Neuronal stem cell (in vitro differentiated cells): Measurements from ENCODE around the gene KCNH5.

Source experiments
- DNase-seq: peaks from one replicate; pipeline ENCODE4 v3.0.0-alpha.2; 2013; ENCODE audit warnings: low spot score
- H2AFZ ChIP-seq: one replicate; pipeline ENCODE4 v1.6.1; 2013; ENCODE audit warnings: mild to moderate bottlenecking, low read length, inconsistent platforms
- H2AK5ac ChIP-seq: 2 replicates; pipeline ENCODE4 v1.6.1; 2013; ENCODE audit warnings: low read depth, mild to moderate bottlenecking, inconsistent platforms, low read length, moderate library complexity, mixed read lengths
- H2BK120ac ChIP-seq: 2 replicates; pipeline ENCODE4 v1.6.1; 2013; ENCODE audit warnings: low read depth, mild to moderate bottlenecking, inconsistent platforms, low read length, moderate library complexity, mixed read lengths
- H2BK12ac ChIP-seq: one replicate; pipeline ENCODE4 v1.6.1; 2013; ENCODE audit warnings: low read length, inconsistent platforms
- H2BK15ac ChIP-seq: 2 replicates; pipeline ENCODE4 v1.6.1; 2013; ENCODE audit warnings: mild to moderate bottlenecking, low read length, inconsistent platforms, mixed read lengths
- H2BK5ac ChIP-seq: one replicate; pipeline ENCODE4 v1.6.1; 2013; ENCODE audit warnings: inconsistent platforms, mild to moderate bottlenecking, low read length, moderate library complexity
- H3K14ac ChIP-seq: one replicate; pipeline ENCODE4 v1.6.1; 2013; ENCODE audit warnings: low read length, inconsistent platforms
- H3K18ac ChIP-seq: 2 replicates; pipeline ENCODE4 v1.6.1; 2013; ENCODE audit warnings: low read length, inconsistent platforms
- H3K23ac ChIP-seq: 2 replicates; pipeline ENCODE4 v1.6.1; 2013; ENCODE audit warnings: low read depth, mild to moderate bottlenecking, mixed read lengths, low read length, inconsistent platforms; ENCODE audit not compliant: poor library complexity
- H3K27ac ChIP-seq: replicated peaks from 3 replicates; pipeline ENCODE4 v1.5.1; 2013; ENCODE audit warnings: low read length, inconsistent platforms
- H3K27me3 ChIP-seq, 3 experiments: 2 replicates each; pipeline ENCODE4 v1.6.1; 2013; ENCODE audit warnings: low read length in 3 of 3, mild to moderate bottlenecking in 2 of 3, inconsistent platforms in 1 of 3, low read depth in 1 of 3, mixed read lengths in 1 of 3, moderate library complexity in 1 of 3; ENCODE audit not compliant: control insufficient read depth in 3 of 3, insufficient read depth in 3 of 3
- H3K36me3 ChIP-seq, 2 donors: replicated peaks in 1 of 2; 2 replicates each; pipeline ENCODE4 v1.6.1; 2013; ENCODE audit warnings: low read length in 2 of 2; ENCODE audit not compliant: control insufficient read depth in 2 of 2, insufficient read depth in 2 of 2
- H3K4ac ChIP-seq: 2 replicates; pipeline ENCODE4 v1.6.1; 2013; ENCODE audit warnings: inconsistent platforms, mild to moderate bottlenecking, low read length, moderate library complexity
- H3K4me1 ChIP-seq, 2 donors: 1 replicate in 1 of 2; 2 replicates in 1 of 2; pipeline ENCODE4 v1.6.1; 2013; ENCODE audit warnings: low read length in 2 of 2, low read depth in 1 of 2; ENCODE audit not compliant: control insufficient read depth in 2 of 2, insufficient read depth in 1 of 2
- H3K4me2 ChIP-seq: one replicate; pipeline ENCODE4 v1.6.1; 2013; ENCODE audit warnings: mild to moderate bottlenecking, low read length, inconsistent platforms; ENCODE audit not compliant: insufficient read depth, poor library complexity, severe bottlenecking
- H3K4me3 ChIP-seq, 2 donors: 2 replicates each; pipeline ENCODE4 v1.5.1; 2013; ENCODE audit warnings: low read length in 2 of 2, mild to moderate bottlenecking in 2 of 2, inconsistent platforms in 1 of 2, moderate library complexity in 1 of 2
- H3K79me1 ChIP-seq: one replicate; pipeline ENCODE4 v1.6.1; 2013; ENCODE audit warnings: low read depth, mild to moderate bottlenecking, inconsistent platforms, low read length, moderate library complexity
- H3K9ac ChIP-seq: one replicate; pipeline ENCODE4 v1.6.1; 2013; ENCODE audit warnings: mild to moderate bottlenecking, low read depth, low read length, inconsistent platforms; ENCODE audit not compliant: poor library complexity
- H3K9me3 ChIP-seq, 2 donors: replicated peaks in 1 of 2; 2 replicates each; pipeline versions ENCODE3 to v1.6.1; 2013; ENCODE audit warnings: low read length in 2 of 2, mild to moderate bottlenecking in 2 of 2, inconsistent platforms in 1 of 2, low read depth in 1 of 2, mixed read lengths in 1 of 2, moderate library complexity in 1 of 2; ENCODE audit not compliant: control insufficient read depth in 2 of 2, insufficient read depth in 1 of 2
- H4K8ac ChIP-seq: one replicate; pipeline ENCODE4 v1.6.1; 2013; ENCODE audit warnings: low read depth, mild to moderate bottlenecking, inconsistent platforms, low read length, moderate library complexity
- H4K91ac ChIP-seq: one replicate; pipeline ENCODE4 v1.6.1; 2013; ENCODE audit warnings: low read length, low read depth, mild to moderate bottlenecking, inconsistent platforms; ENCODE audit not compliant: poor library complexity
- WGBS, 2 donors: extraction: QIAGEN DNeasy Blood & Tissue Kit; methylation state at CpG; one replicate each; pipeline ENCODE4 v1.1.7; 2013; ENCODE audit warnings: missing lambda C conversion rate in 2 of 2, mixed read lengths in 1 of 2; ENCODE audit not compliant: insufficient read length in 2 of 2, insufficient replicate concordance in 1 of 2; ENCODE audit errors: extremely low coverage in 2 of 2; 5-methylcytosine and 5-hydroxymethylcytosine counted together

Gene KCNH5

GRCh38 chr14:62710811-62711210, 334.4 kb downstream of the KCNH5 start:
- H3K9me3 ChIP-seq: no peaks in the 10 kb centered on the region
- no peak overlapping the region for H3K14ac ChIP-seq
- H3K27ac ChIP-seq: no peak overlapping the region
- H2AK5ac ChIP-seq: no peak overlapping the region
- H3K4me2 ChIP-seq: no peak overlapping the region
- H3K18ac ChIP-seq: no peak overlapping the region
- no peak for DNase-seq
- H2AFZ ChIP-seq: no peak overlapping the region
- H4K8ac ChIP-seq: no peak overlapping the region
- H2BK12ac ChIP-seq: no peak overlapping the region
- no peaks in the 10 kb centered on the region for H3K36me3 ChIP-seq
- no peak overlapping the region for H3K23ac ChIP-seq
- no peaks in the 10 kb centered on the region for H3K79me1 ChIP-seq
- no peak overlapping the region for H3K4me3 ChIP-seq
- H3K9ac ChIP-seq: no peak overlapping the region
- no peaks in the 10 kb centered on the region for H3K27me3 ChIP-seq
- H4K91ac ChIP-seq: no peak overlapping the region
- no peak overlapping the region for H2BK15ac ChIP-seq
- H2BK5ac ChIP-seq: no peak overlapping the region
- H3K4me1 ChIP-seq: peaks cover 0 to 4% of the 10 kb centered on the region in 2 donors
- no peak overlapping the region for H3K4ac ChIP-seq
- H2BK120ac ChIP-seq: no peak overlapping the region

DNA sequence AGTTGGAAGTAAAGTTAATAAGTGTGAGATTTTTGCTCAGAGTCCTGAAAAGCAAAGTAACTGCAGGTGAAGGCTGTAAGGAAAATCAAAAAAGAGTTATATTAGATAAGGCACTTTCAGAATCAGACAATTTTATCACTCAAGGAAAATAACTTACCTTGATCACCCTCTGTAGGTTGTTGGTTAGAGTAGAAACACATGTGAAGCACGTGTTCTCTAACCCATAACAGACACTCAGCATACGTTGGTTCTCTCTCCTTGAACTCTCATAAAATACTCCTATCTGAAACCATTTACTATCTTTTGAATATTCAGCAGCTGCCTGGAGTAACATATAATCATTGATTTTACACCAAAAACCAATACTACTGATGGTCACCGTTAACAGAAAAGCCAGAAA, 335.5 kb downstream of the KCNH5 start:
- no peak overlapping the region for H3K18ac ChIP-seq
- no peak overlapping the region for H2BK15ac ChIP-seq
- H2AFZ ChIP-seq: no peak overlapping the region
- H2BK120ac ChIP-seq: no peak overlapping the region
- H3K4me2 ChIP-seq: no peak overlapping the region
- H2AK5ac ChIP-seq: no peak overlapping the region
- H3K9ac ChIP-seq: no peak overlapping the region
- H4K8ac ChIP-seq: no peak overlapping the region
- H3K9me3 ChIP-seq: no peaks in the 10 kb centered on the region
- no peaks in the 10 kb centered on the region for H3K36me3 ChIP-seq
- no peak overlapping the region for H2BK12ac ChIP-seq
- no peak overlapping the region for H2BK5ac ChIP-seq
- no peak overlapping the region for H3K4ac ChIP-seq
- no peak for DNase-seq
- no peak overlapping the region for H3K4me3 ChIP-seq
- H3K4me1 ChIP-seq: peaks cover 0 to 4% of the 10 kb centered on the region in 2 donors
- WGBS, 2 donors: no CpG with 5 or more reads among the region's 3 CpGs
- no peak overlapping the region for H3K27ac ChIP-seq
- H4K91ac ChIP-seq: no peak overlapping the region
- H3K27me3 ChIP-seq: no peaks in the 10 kb centered on the region
- no peak overlapping the region for H3K23ac ChIP-seq
- no peak overlapping the region for H3K14ac ChIP-seq
- H3K79me1 ChIP-seq: no peaks in the 10 kb centered on the region

DNA sequence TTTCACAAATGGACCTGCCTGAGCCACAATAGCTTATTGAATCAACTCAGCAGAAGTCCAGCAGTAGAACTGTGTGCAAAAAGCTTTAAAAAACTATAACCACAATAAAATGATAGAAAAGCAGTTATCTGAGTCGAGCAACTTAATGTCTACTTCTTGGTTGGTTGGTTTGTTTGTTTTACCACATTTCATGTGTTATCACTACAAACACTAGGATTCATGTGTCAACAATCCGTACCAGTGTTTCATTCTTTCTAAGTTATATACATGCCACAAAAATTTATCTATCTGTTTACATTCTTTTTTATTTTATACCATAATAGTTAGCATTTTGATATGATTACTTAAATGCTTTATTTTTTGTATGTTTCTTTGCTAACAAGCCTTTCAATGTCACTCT, 339.0 kb downstream of the KCNH5 start:
- no peak overlapping the region for H3K23ac ChIP-seq
- no peak overlapping the region for H3K4me3 ChIP-seq
- no peak overlapping the region for H2AFZ ChIP-seq
- no peak for DNase-seq
- H3K4me2 ChIP-seq: no peak overlapping the region
- H3K14ac ChIP-seq: no peak overlapping the region
- H3K27me3 ChIP-seq: no peaks in the 10 kb centered on the region
- no CpG with 5 or more reads among the region's 2 CpGs for WGBS, 2 donors
- no peak overlapping the region for H3K4ac ChIP-seq
- H4K8ac ChIP-seq: no peak overlapping the region
- H3K79me1 ChIP-seq: no peaks in the 10 kb centered on the region
- H3K9ac ChIP-seq: no peak overlapping the region
- H3K36me3 ChIP-seq: no peaks in the 10 kb centered on the region
- no peak overlapping the region for H2BK12ac ChIP-seq
- no peak overlapping the region for H3K18ac ChIP-seq
- H4K91ac ChIP-seq: no peak overlapping the region
- H2AK5ac ChIP-seq: no peak overlapping the region
- no peak overlapping the region for H2BK5ac ChIP-seq
- H2BK120ac ChIP-seq: no peak overlapping the region
- H3K9me3 ChIP-seq: no peaks in the 10 kb centered on the region
- H3K27ac ChIP-seq: no peak overlapping the region
- H2BK15ac ChIP-seq: no peak overlapping the region
- no peaks in the 10 kb centered on the region for H3K4me1 ChIP-seq

DNA sequence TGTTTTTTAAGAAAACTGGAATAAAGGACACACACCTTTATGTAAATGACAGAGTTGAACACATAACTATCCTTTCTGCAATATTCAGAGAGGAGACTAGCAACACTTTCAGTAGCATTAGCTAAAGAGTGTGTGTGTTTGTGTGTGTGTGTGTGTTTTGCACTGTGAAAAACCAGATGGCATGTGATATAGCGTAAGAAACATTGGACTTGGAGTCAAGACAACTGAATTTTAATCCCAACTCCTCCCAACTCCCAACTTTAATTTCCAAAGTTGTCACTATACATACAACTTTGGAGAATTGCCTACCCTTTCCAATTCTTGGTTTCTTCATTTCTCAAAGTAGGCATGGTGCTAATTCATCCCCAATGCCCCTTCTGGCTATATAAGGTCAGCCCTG, 347.8 kb downstream of the KCNH5 start:
- Histone ChIP-seq H2BK120ac (no peak overlapping the region), H3K18ac (no peak overlapping the region), H3K4me3 (no peak overlapping the region), H3K9ac (no peak overlapping the region), H2BK15ac (no peak overlapping the region), H3K14ac (no peak overlapping the region), H3K79me1 (no peaks in the 10 kb centered on the region), H2BK12ac (no peak overlapping the region), H3K4me2 (no peak overlapping the region), H3K4me1 (peaks cover 0 to 12% of the 10 kb centered on the region in 2 donors), H3K36me3 (no peaks in the 10 kb centered on the region), H2AFZ (no peak overlapping the region), H2AK5ac (no peak overlapping the region), H3K4ac (no peak overlapping the region), H4K91ac (no peak overlapping the region), H3K27ac (no peak overlapping the region), H2BK5ac (no peak overlapping the region), H3K9me3 (no peaks in the 10 kb centered on the region), H3K23ac (no peak overlapping the region), H3K27me3 (no peaks in the 10 kb centered on the region), H4K8ac (no peak overlapping the region)
- WGBS, 2 donors: no CpG with 5 or more reads among the region's 1 CpG
- no peak for DNase-seq
